H1 (cell line): ENCODE data around the gene KERA. TPM values are rescaled to one million over a fixed set of nuclear protein-coding genes. Genes with fewer than 3 reads are reported as not detected.

Experiments used
- CTCF ChIA-PET: fragments of 300-600 bp; sonication (Branson Sonifier 250); formaldehyde crosslinking; loops from one replicate; lab custom pipeline; 2021; ENCODE audit not compliant: partially characterized antibody; lab: Charles Lee
- POLR2A ChIA-PET: fragments of 300-600 bp; sonication (Branson Sonifier 250); formaldehyde crosslinking; loops from one replicate; lab custom pipeline; 2021; ENCODE audit warnings: inconsistent platforms; ENCODE audit not compliant: partially characterized antibody; lab: Charles Lee
- DNase-seq, 2 experiments: peaks; one replicate each; pipeline versions ENCODE4 v3.0.0 to v3.0.0-alpha.2; 2010 to 2022; ENCODE audit warnings: low spot score in 2 of 2, low read depth in 1 of 2, mixed read lengths in 1 of 2
- FAIRE-seq: peaks from 2 replicates; lab custom pipeline; 2011; peaks lifted over from hg19 to GRCh38; lab: Jason Lieb, UNC
- H2AFZ ChIP-seq: 2 replicates; pipeline ENCODE4 v1.8.1; 2012; ENCODE audit warnings: low read length, inconsistent platforms
- H2AK5ac ChIP-seq: 2 replicates; pipeline ENCODE4 v1.6.1; 2013; ENCODE audit warnings: low read depth, low read length
- H2BK120ac ChIP-seq: replicated peaks from 2 replicates; pipeline ENCODE3; 2013; ENCODE audit warnings: low read depth, low read length, inconsistent platforms
- H2BK12ac ChIP-seq: 2 replicates; pipeline ENCODE4 v1.6.1; 2013; ENCODE audit warnings: low read depth, low read length
- H2BK15ac ChIP-seq: 2 replicates; pipeline ENCODE4 v1.6.1; 2013; ENCODE audit warnings: low read length
- H2BK20ac ChIP-seq: 2 replicates; pipeline ENCODE4 v1.6.1; 2013; ENCODE audit warnings: low read length
- H2BK5ac ChIP-seq: 2 replicates; pipeline ENCODE4 v1.6.1; 2013; ENCODE audit warnings: low read depth, low read length
- H3K14ac ChIP-seq: 2 replicates; pipeline ENCODE4 v1.6.1; 2013; ENCODE audit warnings: inconsistent platforms; ENCODE audit not compliant: insufficient read length
- H3K18ac ChIP-seq: 2 replicates; pipeline ENCODE4 v1.6.1; 2013; ENCODE audit warnings: low read length; ENCODE audit errors: extremely low read depth
- H3K23ac ChIP-seq: 2 replicates; pipeline ENCODE4 v1.6.1; 2013; ENCODE audit warnings: inconsistent platforms; ENCODE audit not compliant: insufficient read length
- H3K23me2 ChIP-seq: 2 replicates; pipeline ENCODE4 v1.6.1; 2013; ENCODE audit warnings: low read depth, low read length
- H3K27ac ChIP-seq: 2 replicates; pipeline ENCODE4 v1.6.1; 2011; ENCODE audit warnings: low read depth, low read length, inconsistent platforms
- H3K27me3 ChIP-seq, 4 experiments: replicated peaks in 1 of 4; 1 replicate in 1 of 4; 2 replicates in 3 of 4; pipeline versions ENCODE4 v1.6.1 to v1.8.1; 2011 to 2013; ENCODE audit warnings: low read length in 3 of 4, mild to moderate bottlenecking in 3 of 4, inconsistent platforms in 2 of 4, mixed read lengths in 2 of 4, moderate library complexity in 1 of 4; ENCODE audit not compliant: control insufficient read depth in 3 of 4, insufficient read depth in 3 of 4; ENCODE audit errors: extremely low read depth in 1 of 4
- H3K36me3 ChIP-seq, 4 experiments: 2 replicates each; pipeline versions ENCODE4 v1.6.1 to v1.8.1; 2011 to 2013; ENCODE audit warnings: mild to moderate bottlenecking in 4 of 4, low read length in 3 of 4, moderate library complexity in 2 of 4, control low read depth in 1 of 4, inconsistent platforms in 1 of 4; ENCODE audit not compliant: insufficient read depth in 4 of 4, control insufficient read depth in 2 of 4
- H3K4ac ChIP-seq: replicated peaks from 2 replicates; pipeline ENCODE3; 2013; ENCODE audit warnings: low read length, low read depth, mixed read lengths, inconsistent platforms; ENCODE audit not compliant: insufficient read length
- H3K4me1 ChIP-seq, 4 experiments: replicated peaks in 1 of 4; 1 replicate in 1 of 4; 2 replicates in 3 of 4; pipeline versions ENCODE4 v1.6.1 to v1.8.1; 2011 to 2013; ENCODE audit warnings: low read length in 3 of 4, inconsistent platforms in 2 of 4, mixed read lengths in 1 of 4; ENCODE audit not compliant: insufficient read depth in 4 of 4, control insufficient read depth in 3 of 4
- H3K4me2 ChIP-seq, 2 experiments: 2 replicates each; pipeline versions ENCODE4 v1.6.1 to v1.8.1; 2011 to 2013; ENCODE audit warnings: low read depth in 2 of 2, low read length in 2 of 2, control low read depth in 1 of 2, inconsistent platforms in 1 of 2, mild to moderate bottlenecking in 1 of 2; ENCODE audit not compliant: insufficient read depth in 1 of 2
- H3K4me3 ChIP-seq, 4 experiments: fragments of 200-600, 300-600 bp in 1 of 4; sonication (generic), shearing (Covaris generic), sonication (Bioruptor Twin) in 1 of 4; 2 replicates each; pipeline versions ENCODE4 v1.5.1 to v1.8.1; 2011 to 2016; ENCODE audit warnings: low read length in 4 of 4, low read depth in 3 of 4, control low read depth in 2 of 4, inconsistent platforms in 2 of 4, mild to moderate bottlenecking in 2 of 4, mixed read lengths in 1 of 4, moderate library complexity in 1 of 4; ENCODE audit not compliant: insufficient read depth in 2 of 4; ENCODE audit errors: extremely low read depth in 1 of 4
- H3K56ac ChIP-seq: replicated peaks from 2 replicates; pipeline ENCODE3; 2013; ENCODE audit warnings: low read depth, mild to moderate bottlenecking, mixed read lengths, low read length, inconsistent platforms; ENCODE audit not compliant: insufficient read length
- H3K79me1 ChIP-seq: 2 replicates; pipeline ENCODE4 v1.6.1; 2013; ENCODE audit warnings: low read depth, low read length, control low read depth
- H3K79me2 ChIP-seq, 2 experiments: 2 replicates each; pipeline versions ENCODE4 v1.6.1 to v1.8.1; 2012 to 2013; ENCODE audit warnings: low read length in 2 of 2, mild to moderate bottlenecking in 2 of 2, inconsistent platforms in 1 of 2; ENCODE audit not compliant: insufficient read depth in 2 of 2, control insufficient read depth in 1 of 2
- H3K9ac ChIP-seq, 4 experiments: replicated peaks in 1 of 4; 1 replicate in 1 of 4; 2 replicates in 3 of 4; pipeline versions ENCODE4 v1.6.1 to v1.8.1; 2011 to 2013; ENCODE audit warnings: low read depth in 3 of 4, low read length in 3 of 4, control low read depth in 2 of 4, mild to moderate bottlenecking in 2 of 4, moderate library complexity in 2 of 4, inconsistent platforms in 1 of 4; ENCODE audit errors: extremely low read depth in 1 of 4
- H3K9me3 ChIP-seq, 2 experiments: 2 replicates each; pipeline versions ENCODE4 v1.6.1 to v1.8.1; 2012 to 2013; ENCODE audit warnings: mild to moderate bottlenecking in 2 of 2, moderate library complexity in 2 of 2, control low read depth in 1 of 2, inconsistent platforms in 1 of 2, low read depth in 1 of 2, low read length in 1 of 2, mixed read lengths in 1 of 2; ENCODE audit not compliant: insufficient read depth in 2 of 2
- H4K20me1 ChIP-seq, 2 experiments: replicated peaks in 1 of 2; 2 replicates each; pipeline versions ENCODE3 to v1.8.1; 2011 to 2013; ENCODE audit warnings: inconsistent platforms in 2 of 2, low read length in 2 of 2, mild to moderate bottlenecking in 1 of 2; ENCODE audit not compliant: insufficient read depth in 2 of 2, control insufficient read depth in 1 of 2
- H4K5ac ChIP-seq: 2 replicates; pipeline ENCODE4 v1.6.1; 2013; ENCODE audit warnings: low read length, low read depth, mixed read lengths, inconsistent platforms; ENCODE audit not compliant: insufficient read length
- H4K8ac ChIP-seq: 2 replicates; pipeline ENCODE4 v1.8.0; 2013; ENCODE audit warnings: mild to moderate bottlenecking, moderate library complexity, low read length, inconsistent platforms; ENCODE audit not compliant: insufficient read depth; ENCODE audit errors: extremely low read depth
- H4K91ac ChIP-seq: replicated peaks from 2 replicates; pipeline ENCODE3; 2013; ENCODE audit warnings: low read length, mixed read lengths, inconsistent platforms; ENCODE audit not compliant: insufficient read length
- CHD1 ChIP-seq: IDR thresholded peaks from 2 replicates; pipeline ENCODE4 v1.6.1; 2012; ENCODE audit warnings: low read depth, low read length, improper control_type of control experiment
- HDAC2 ChIP-seq, 2 experiments: fragments of 300-600 bp in 1 of 2; sonication (generic) in 1 of 2; IDR thresholded peaks; 2 replicates each; pipeline ENCODE4 v1.6.1; 2011 to 2012; ENCODE audit warnings: low read depth in 2 of 2, low read length in 2 of 2, mild to moderate bottlenecking in 2 of 2, moderate library complexity in 2 of 2, borderline replicate concordance in 1 of 2, inconsistent platforms in 1 of 2
- JUN ChIP-seq: IDR thresholded peaks from 2 replicates; pipeline ENCODE4 v1.6.1; 2011; ENCODE audit warnings: low read depth, mild to moderate bottlenecking, improper control_type of control experiment, low read length
- KDM1A ChIP-seq: fragments of 200-600, 300-600 bp; sonication (generic); IDR thresholded peaks from 2 replicates; pipeline ENCODE4 v1.7.1; 2016; ENCODE audit warnings: mild to moderate bottlenecking, low read length, borderline replicate concordance
- RAD21 ChIP-seq, 2 experiments: IDR thresholded peaks in 1 of 2; conservative IDR thresholded peaks in 1 of 2; 2 replicates each; pipeline ENCODE4 v1.6.1; 2011; ENCODE audit warnings: low read depth in 2 of 2, low read length in 2 of 2, improper control_type of control experiment in 1 of 2, inconsistent platforms in 1 of 2, mild to moderate bottlenecking in 1 of 2, moderate library complexity in 1 of 2
- TAF7 ChIP-seq: optimal IDR thresholded peaks from 2 replicates; pipeline ENCODE3; 2011; ENCODE audit warnings: low read depth, mild to moderate bottlenecking, inconsistent platforms, low read length, moderate library complexity, borderline replicate concordance
- TEAD4 ChIP-seq: IDR thresholded peaks from 2 replicates; pipeline ENCODE4 v1.6.1; 2012; ENCODE audit warnings: low read depth, low read length, inconsistent platforms, mixed read lengths
- WGBS, 2 experiments: shearing (Covaris generic) in 1 of 2; methylation state at CpG; one replicate each; pipeline versions ENCODE4 v1.1.6 to v1.1.7; 2013 to 2015; ENCODE audit warnings: low lambda C conversion rate in 2 of 2, mixed read lengths in 2 of 2, inconsistent platforms in 1 of 2, low coverage in 1 of 2, missing lambda C conversion rate in 1 of 2; ENCODE audit not compliant: insufficient replicate concordance in 2 of 2, insufficient coverage in 1 of 2, insufficient read length in 1 of 2; ENCODE audit errors: extremely low coverage in 1 of 2, missing lambda C conversion rate in 1 of 2; 5-methylcytosine and 5-hydroxymethylcytosine counted together
- polyA plus RNA-seq, 7 experiments: library from polyadenylated mRNA; depleted of rRNA in 3 of 7; stranded (reverse) in 5 of 7; unstranded in 2 of 7; fragments of >200 nt in 5 of 7; fragments of 200-250 nt in 2 of 7; gene quantifications; 1 replicate in 5 of 7; 2 replicates in 1 of 7; 4 replicates in 1 of 7; pipeline versions ENCODE4 v1.2.1 to v1.2.3, GENCODE V29; 2011 to 2013; ENCODE audit warnings: missing spikeins in 2 of 7, mixed read lengths in 2 of 7
- total RNA-seq: library from RNA; stranded (reverse); fragmentation: NEBNext Ultra II Directional; extraction: Animal tissue kit (Norgen Biotek cat#: 25700); gene quantifications from 2 replicates; pipeline ENCODE4 v1.2.1, GENCODE V29; 2021

The KERA gene
- total and polyA plus RNA-seq, 2 of the 8 experiments (the other 6 are each of a cell fraction or from before 2014, with no cell fraction given) = not detected

GRCh38 chr12:91098941-91099340, 41.1 kb upstream of the KERA start:
- H3K23ac ChIP-seq = no peak overlapping the region
- H3K4ac ChIP-seq = no peak overlapping the region
- no peak overlapping the region for H3K27ac ChIP-seq
- no peak overlapping the region for H3K56ac ChIP-seq
- H3K4me1 ChIP-seq = no peaks in the 10 kb centered on the region
- H2BK120ac ChIP-seq = no peak overlapping the region
- H3K4me2 ChIP-seq = no peak overlapping the region
- H3K9ac ChIP-seq = no peak overlapping the region
- H4K20me1 ChIP-seq = no peaks in the 10 kb centered on the region
- H4K5ac ChIP-seq = no peak overlapping the region
- POLR2A ChIA-PET = no interaction called here
- no peak overlapping the region for H2BK20ac ChIP-seq
- WGBS, 2 experiments = 90% methylated on average over 3 of the region's 3 CpGs; no CpG with 5 or more reads in 1 of the 2 experiments
- FAIRE-seq (no peak), DNase-seq (no peak)
- no peaks in the 10 kb centered on the region for H3K79me1 ChIP-seq
- H3K4me3 ChIP-seq = no peak overlapping the region
- no peak overlapping the region for H4K8ac ChIP-seq
- H3K27me3 ChIP-seq = no peaks in the 10 kb centered on the region
- no peak overlapping the region for H2BK15ac ChIP-seq
- H4K91ac ChIP-seq = no peak overlapping the region
- H2AFZ ChIP-seq = no peak overlapping the region
- no peaks in the 10 kb centered on the region for H3K23me2 ChIP-seq
- H3K79me2 ChIP-seq = no peaks in the 10 kb centered on the region
- no peak overlapping the region for H2BK12ac ChIP-seq
- H3K36me3 ChIP-seq = no peaks in the 10 kb centered on the region
- no peak overlapping the region for H2BK5ac ChIP-seq
- H2AK5ac ChIP-seq = no peak overlapping the region
- H3K14ac ChIP-seq = no peak overlapping the region
- TF ChIP-seq KDM1A (no peak), TEAD4 (no peak), JUN (no peak), CHD1 (no peak), TAF7 (no peak), HDAC2 (IDR thresholded peaks at IDR 0.05; ENCODE audit: borderline replicate concordance in 1 of 2, low read depth in 2 of 2, low read length in 2 of 2) (no peak), RAD21 (IDR thresholded peaks at IDR 0.05 in 1 of 2, conservative IDR thresholded peaks at IDR 0.05 in 1 of 2; ENCODE audit: low read depth in 2 of 2, low read length in 2 of 2) (no peak)
- TF ChIP-seq, all 59 proteins: peak for 0
- H3K9me3 ChIP-seq = no peaks in the 10 kb centered on the region
- H3K18ac ChIP-seq = no peak overlapping the region
- CTCF ChIA-PET = interaction anchor here (1.0 to 3.5 kb wide), 3 partner anchors 10 to 78 kb away, joined by 3 to 21 read pairs (median 3); no protein-coding TSS in a partner anchor
